ENCODE results near the gene RASGRP3. TPM values are rescaled to one million over a fixed set of nuclear protein-coding genes. Genes with fewer than 3 reads are reported as not detected.

The RASGRP3 gene
- total and polyA plus RNA-seq, 2 of the 13 experiments (the other 11 are each of a cell fraction or from before 2014, with no cell fraction given) = 0.01 TPM; not detected in 1

GRCh38 chr2:33599175-33599942, 122.9 kb downstream of the RASGRP3 start, which contains the start of gene FAM98A (continued):
- TF ChIP-seq BRCA1 (CRISPR knock-in tag; IDR thresholded peaks at IDR 0.05) = peak; percentile 80
- peak; percentile 87; the same call in 1 of the 2 replicates for TF ChIP-seq KLF12 (CRISPR knock-in tag; IDR thresholded peaks at IDR 0.05; ENCODE audit: borderline replicate concordance)
- TF ChIP-seq GABPB1 (CRISPR knock-in tag; IDR thresholded peaks at IDR 0.05) = peak; percentile 89
- no peak for TF ChIP-seq SP1 (IDR thresholded peaks at IDR 0.05)
- peak; percentile 56 for TF ChIP-seq SP1 (CRISPR knock-in tag; IDR thresholded peaks at IDR 0.05)
- TF ChIP-seq CREM (IDR thresholded peaks at IDR 0.05) = peak; percentile 72
- no peak for TF ChIP-seq CREM (CRISPR knock-in tag; IDR thresholded peaks at IDR 0.05)
- peak; percentile 63; the same call in 1 of the 2 replicates for TF ChIP-seq ZNF878 (CRISPR knock-in tag; IDR thresholded peaks at IDR 0.05)
- no peak for TF ChIP-seq PAX8 (CRISPR knock-in tag; IDR thresholded peaks at IDR 0.05; ENCODE audit: borderline replicate concordance)
- TF ChIP-seq GATAD1 (CRISPR knock-in tag; IDR thresholded peaks at IDR 0.05) = peak; percentile 86
- TF ChIP-seq HES4 (CRISPR knock-in tag; IDR thresholded peaks at IDR 0.05; ENCODE audit: borderline replicate concordance) = peak; percentile 80
- TF ChIP-seq HMG20B (CRISPR knock-in tag; conservative IDR thresholded peaks at IDR 0.05) = no peak; the same call in 1 of the 2 replicates
- TF ChIP-seq ZNF614 (CRISPR knock-in tag; IDR thresholded peaks at IDR 0.05; ENCODE audit: borderline replicate concordance) = peak; percentile 14; the same call in 1 of the 2 replicates
- TF ChIP-seq GRHL1 (CRISPR knock-in tag; conservative IDR thresholded peaks at IDR 0.05) = no peak
- 0 out of 2 replicates have a peak, but pooled peaks have one; percentile 6 for TF ChIP-seq ZBTB39 (CRISPR knock-in tag; IDR thresholded peaks at IDR 0.05)
- TF ChIP-seq ZKSCAN1 (IDR thresholded peaks at IDR 0.05; ENCODE audit: low read length) = no peak
- TF ChIP-seq ZC3H4 (CRISPR knock-in tag; IDR thresholded peaks at IDR 0.05; ENCODE audit: borderline replicate concordance) = no peak
- peak; percentile 91 for TF ChIP-seq REPIN1 (CRISPR knock-in tag; IDR thresholded peaks at IDR 0.05; ENCODE audit: borderline replicate concordance, low read depth)
- peak; percentile 85 for TF ChIP-seq ZNF552 (CRISPR knock-in tag; IDR thresholded peaks at IDR 0.05; ENCODE audit: borderline replicate concordance)
- 0 out of 2 replicates have a peak, but pooled peaks have one; percentile 27 for TF ChIP-seq NFATC3 (CRISPR knock-in tag; IDR thresholded peaks at IDR 0.05)
- peak; percentile 41; the same call in 1 of the 2 replicates for TF ChIP-seq SP5 (CRISPR knock-in tag; IDR thresholded peaks at IDR 0.05; ENCODE audit: borderline replicate concordance, low read depth)
- peak; percentile 11; the same call in 1 of the 2 replicates for TF ChIP-seq REXO4 (CRISPR knock-in tag; IDR thresholded peaks at IDR 0.05; ENCODE audit: borderline replicate concordance)
- peak; percentile 26; the same call in 1 of the 2 replicates for TF ChIP-seq ARNTL (CRISPR knock-in tag; IDR thresholded peaks at IDR 0.05)
- peak; percentile 37; the same call in 1 of the 2 replicates for TF ChIP-seq SP140L (CRISPR knock-in tag; IDR thresholded peaks at IDR 0.05; ENCODE audit: borderline replicate concordance)
- peak; percentile 62; the same call in 1 of the 2 replicates for TF ChIP-seq HIVEP1 (CRISPR knock-in tag; IDR thresholded peaks at IDR 0.05)
- peak; percentile 93; the same call in 1 of the 2 replicates for TF ChIP-seq RNF2 (conservative IDR thresholded peaks at IDR 0.05; ENCODE audit: low read depth)
- no peak for TF ChIP-seq ZNF713 (CRISPR knock-in tag; IDR thresholded peaks at IDR 0.05)
- no peak for TF ChIP-seq IRX3 (CRISPR knock-in tag; IDR thresholded peaks at IDR 0.05; ENCODE audit: borderline replicate concordance, low read depth)
